ENCODE measurements around the gene ATP11C.

ATP11C gene

DNA sequence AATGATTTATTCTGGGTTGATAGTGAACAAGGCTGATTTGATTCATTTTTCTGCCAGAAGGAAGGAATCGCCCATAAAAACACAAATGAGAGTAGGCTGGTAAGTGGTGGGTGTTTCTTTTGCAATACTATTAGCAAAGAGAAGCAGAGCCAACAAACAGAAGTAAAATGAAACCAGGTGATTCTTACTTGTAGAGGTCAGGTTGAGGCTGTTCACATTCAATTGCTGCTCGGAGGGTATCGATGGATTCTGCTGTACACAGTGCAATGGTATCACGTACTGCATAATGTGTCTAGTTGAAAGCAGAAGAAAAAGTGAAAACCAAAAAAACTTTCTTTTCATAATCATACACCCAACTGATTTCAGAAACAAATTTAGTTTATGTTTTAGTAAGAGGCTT, 130.8 kb downstream of the ATP11C start:
- DNase-seq: no peak

DNA sequence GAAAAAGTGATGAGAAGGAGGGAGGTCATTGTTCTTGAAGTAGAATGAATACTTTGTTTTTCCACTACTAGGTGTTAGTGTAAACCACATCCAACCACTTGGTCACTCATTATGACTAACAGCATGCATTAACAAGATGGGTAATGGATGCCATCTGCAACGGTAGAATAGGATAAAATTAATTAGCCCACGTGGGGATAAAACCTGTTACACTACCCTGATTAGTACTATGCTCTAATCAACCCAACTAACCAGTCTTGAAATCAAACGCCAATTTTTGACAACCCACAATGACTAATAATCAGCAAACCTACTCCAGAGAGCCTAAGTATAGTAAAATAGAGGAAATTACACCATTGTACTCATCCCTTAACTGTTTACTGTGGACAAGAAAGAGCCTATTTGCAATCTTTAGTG, 131.4 kb downstream of the ATP11C start:
- DNase-seq: no peak

DNA sequence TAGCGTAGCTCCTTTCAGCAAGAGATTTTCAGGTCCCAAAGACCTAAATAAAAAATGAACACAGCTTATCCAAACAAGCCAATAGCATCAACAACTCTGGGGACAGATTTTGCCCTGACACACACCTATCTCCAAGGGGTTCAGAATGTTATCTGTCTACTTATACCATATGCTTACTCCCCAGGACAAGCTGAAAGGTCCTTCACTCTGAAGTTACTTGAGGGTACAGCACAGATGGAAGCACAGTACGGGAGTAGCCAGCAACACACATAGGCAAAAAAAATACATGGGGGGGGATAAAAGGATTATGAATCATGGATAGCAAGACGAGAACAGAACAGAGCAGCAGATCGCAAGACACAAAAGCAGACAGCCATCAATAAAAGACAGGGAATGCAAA, 134.2 kb downstream of the ATP11C start:
- no peak for DNase-seq

DNA sequence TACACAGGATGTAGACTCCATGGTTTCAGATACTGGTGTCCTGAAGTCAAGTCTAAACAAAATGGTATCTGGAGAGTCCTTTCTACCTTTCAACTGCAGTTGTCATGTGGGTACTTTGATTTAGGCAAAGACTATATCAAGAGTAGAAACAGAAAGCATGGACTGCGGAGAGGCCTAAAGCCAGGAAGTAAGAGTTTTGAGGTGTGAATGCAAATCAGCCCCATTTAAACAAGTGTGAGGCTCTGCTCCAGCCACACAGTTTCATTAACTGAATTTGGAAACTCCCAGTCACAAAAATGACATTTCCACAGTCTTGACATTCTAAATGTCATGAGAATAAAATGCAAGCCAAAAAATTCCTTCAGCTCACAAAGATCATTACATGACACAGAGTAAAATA, 137.7 kb downstream of the ATP11C start:
- DNase-seq: no peak

DNA sequence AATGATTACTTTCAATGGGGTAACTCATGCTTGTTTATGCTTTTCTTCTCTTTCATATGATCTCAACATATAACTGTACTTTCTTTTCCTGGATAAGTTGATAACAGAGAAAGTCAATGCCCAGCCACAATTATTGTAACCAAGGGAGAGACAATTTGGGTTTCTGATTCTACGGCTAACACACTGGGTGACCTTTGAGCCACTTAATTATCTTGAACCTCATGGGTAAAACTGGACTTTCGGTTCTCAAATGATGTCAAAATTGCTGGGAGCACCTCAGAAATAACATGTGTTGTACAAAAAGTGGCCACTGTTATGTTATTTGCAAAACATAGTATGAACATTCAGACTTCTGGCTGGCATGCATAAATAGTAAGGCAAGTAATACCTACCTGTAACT, 145.3 kb downstream of the ATP11C start:
- DNase-seq: no peak

DNA sequence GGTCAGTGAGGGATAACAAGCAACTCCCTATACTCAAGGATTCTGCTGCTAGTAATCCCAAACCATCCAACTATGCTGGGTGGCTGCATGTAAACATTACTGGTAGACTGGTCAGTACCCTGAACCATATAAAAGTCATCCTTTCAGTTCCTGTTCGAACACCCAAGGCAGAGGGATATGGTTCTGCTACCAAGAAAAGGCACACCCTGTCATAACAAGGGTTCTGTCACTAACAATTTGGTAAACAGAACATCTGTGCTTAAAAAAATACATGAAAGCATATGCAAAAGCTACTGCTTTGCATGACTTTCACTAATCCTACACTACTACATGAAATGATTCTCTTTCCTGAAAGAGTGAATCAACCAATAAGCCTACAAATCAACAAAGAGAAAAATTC, 148.0 kb downstream of the ATP11C start:
- no peak for DNase-seq

DNA sequence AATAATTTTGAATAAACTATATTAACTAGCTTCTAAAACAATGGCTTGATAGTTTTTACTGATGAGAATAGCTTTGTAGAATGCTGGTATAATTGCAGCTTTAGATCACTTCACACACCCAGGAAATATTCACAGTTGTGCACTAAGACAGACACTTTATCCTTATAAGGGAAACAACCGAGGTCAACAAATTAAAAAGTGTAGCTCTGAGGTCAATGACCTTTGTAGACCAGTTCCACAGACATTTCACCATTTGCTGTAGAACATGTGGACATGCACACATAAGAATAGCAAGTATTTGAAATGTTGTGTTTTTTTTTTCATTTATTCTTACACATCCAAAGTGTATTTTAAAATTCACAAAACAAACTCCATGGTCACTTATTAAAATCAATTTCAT, 148.9 kb downstream of the ATP11C start:
- DNase-seq: no peak

DNA sequence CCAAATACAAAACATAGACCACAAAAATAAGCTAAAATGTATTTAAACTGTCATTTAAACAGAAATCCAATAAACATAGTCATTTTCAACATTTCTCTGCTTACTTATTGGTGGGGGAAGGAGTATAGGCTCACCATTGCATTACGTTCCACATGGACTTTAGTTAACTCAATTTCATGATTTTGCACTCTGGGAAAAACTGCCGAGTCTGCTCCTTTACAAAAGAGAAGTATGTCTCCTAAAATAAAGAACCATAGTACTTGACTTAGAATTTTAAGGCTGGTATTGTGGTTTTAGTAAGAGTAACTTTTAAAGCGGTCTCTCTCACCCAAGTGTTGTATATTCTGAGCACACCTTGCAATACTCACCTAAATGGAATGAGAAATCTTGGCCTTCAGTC, 149.8 kb downstream of the ATP11C start:
- DNase-seq: no peak

DNA sequence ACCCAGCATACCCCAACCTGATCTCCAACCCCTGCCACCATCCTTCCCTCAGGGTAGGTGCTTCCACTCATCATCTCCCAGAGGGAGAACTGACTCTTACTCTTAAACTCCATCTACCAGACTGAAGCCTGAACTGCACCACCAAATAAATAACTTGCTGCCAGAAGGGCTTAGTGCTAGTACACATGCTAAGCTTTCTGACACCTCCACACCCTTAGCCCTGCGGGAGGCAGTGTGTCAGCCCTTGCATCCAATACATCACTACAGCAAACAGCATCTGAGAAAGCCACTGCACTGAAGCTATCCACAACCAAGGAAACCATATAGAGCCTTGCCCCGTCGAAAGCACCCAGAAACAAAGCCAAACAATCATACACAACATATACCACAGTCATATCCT, 156.3 kb downstream of the ATP11C start:
- no peak for DNase-seq

DNA sequence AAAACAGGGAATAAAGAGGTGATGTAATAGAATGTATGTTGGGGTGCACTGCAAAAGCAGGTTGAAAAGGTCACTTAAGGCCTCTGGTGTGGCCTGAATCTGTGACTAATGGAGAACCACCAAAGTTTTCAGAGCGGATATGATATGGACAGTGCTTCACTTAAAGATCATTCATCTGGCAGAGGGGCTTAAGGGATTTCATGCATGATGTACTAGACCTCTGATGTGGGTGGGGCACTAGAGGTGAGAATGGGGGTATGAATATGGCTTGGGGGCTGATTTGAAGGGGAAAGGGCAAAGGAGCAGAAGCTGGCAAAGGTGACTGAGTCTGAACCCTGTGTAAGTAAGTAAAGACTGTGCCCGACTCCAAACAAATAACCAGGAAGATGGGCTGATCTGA, 162.5 kb downstream of the ATP11C start:
- no peak for DNase-seq

DNA sequence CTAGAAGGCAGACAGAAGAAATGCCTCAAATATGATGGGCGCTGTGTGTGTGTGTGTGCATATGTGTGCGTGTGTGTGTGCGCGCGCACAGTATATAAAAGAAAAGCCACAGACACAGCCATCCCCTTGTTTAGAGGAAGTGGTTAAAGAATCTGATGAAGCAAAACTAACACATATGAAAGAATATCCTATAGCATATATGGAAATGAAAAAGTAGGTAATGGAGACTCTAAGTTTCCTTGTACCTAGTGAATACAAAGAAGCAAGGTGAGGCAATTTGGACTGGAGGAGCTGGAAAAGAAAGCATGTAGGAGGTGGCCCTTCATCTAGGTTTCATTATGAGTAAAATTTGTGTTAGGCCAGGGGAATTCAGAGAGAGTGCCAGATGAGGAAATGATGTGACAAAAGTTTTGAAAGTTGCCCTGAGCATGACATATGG, 166.3 kb downstream of the ATP11C start:
- DNase-seq: no peak

DNA sequence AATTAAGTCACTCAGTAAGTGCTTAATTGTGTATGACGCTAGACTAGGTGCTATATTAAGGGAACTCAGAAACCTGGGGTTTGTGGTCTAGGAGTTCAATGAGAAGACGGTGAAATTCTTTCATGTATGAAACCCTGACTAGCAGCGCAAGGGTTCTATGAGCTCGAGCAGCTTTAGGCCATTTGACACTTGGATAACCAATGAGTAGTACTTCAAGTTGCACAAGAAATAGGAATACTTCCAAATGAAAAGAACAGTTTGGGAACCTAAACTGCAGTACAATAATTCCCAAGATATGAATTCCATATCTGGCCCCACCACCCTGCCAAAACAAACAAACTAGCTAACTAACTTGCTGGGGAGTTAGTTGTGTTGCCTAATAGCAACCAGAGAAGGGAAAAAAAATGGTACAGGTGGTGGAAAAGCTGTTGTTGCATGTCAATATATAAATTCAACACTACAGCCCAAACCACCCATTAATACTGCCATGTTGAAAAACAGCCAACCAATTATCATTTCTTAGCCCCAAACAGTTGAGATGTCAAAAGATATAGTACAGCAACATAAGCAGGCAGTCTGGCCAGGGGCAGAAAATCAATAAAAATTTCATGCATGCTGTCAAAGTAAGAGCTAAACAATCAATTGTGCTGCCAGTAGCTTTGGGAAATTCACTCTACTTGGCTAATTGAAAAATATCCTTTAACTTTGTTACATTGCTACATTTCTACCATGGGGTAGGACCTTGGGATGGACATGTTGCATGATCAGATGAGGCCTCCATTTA, 170.3 kb downstream of the ATP11C start:
- no peak for DNase-seq

DNA sequence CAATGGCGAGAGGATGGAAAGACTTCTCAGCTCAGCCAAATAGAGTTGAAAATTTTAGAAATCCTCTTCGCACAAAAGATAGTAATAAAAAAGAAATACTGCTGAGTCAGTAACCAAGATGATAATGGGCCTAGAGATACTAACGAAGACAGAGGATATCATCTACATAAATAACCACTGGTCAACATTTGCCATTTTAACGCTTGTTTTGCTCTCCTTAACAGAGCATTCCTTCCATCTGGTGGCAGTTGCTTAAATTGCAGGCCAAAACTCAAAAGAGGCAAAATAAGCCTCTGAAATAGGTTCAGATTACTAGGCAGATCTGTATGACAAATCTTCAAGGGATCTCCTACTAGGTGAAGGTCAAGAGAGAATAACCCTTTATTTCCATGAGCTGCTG, 173.2 kb downstream of the ATP11C start:
- peak; percentile 7 for DNase-seq

DNA sequence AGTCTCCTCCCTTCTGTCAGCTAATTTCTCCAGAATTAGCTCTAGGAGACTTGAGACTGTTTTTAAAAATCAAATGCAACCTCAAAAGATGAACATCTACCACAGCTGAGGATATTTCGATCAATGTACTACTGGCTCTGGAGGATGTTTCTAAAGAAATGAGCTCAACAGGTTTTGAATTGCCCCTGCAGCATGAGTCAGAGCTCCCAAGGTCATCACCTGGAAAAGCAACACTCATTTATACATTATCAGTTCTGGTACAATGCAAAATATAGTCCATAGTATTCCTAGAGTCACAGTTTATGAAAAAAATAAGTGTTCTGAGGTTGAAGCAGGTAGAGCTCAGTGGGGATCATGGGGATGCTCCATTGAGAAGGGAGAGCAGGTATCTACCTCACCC, 174.0 kb downstream of the ATP11C start:
- DNase-seq: no peak

DNA sequence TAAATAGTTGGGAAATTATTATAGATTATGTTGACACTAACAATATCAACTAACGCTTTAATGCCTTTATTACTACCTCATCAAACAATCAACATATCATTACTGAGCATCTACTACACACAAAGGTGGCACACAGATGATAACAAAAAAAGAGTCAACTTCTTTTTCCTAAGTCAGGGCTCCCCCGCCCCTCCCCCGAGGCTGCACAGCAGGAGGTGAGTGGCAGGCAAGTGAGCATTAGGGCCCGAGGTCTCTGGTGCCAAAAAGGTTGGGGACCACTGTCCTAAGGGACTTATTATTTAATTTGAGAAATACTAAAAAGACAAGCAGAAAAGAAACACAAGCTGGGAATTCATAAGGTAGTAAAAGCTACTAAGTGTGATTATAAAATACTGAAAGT, 174.6 kb downstream of the ATP11C start:
- DNase-seq: no peak

DNA sequence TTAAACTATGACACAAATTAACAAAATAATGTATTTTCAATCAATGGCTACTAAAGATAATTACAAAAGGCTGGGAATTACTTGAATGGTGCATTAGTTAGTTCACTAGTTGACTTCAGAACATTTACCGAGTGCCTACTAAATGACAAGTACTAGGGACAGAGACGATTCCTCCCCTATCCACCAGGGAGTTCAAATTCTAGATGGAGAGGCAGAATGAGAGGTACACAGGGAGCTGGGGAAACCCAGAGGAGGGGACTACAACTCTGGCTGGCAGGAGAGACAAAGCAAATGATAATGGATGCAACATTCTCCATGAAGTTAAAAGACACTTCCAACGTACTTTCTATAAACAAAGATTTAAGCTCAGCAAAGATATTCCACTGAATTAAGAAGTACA, 181.8 kb downstream of the ATP11C start:
- peak; percentile 21 for DNase-seq

DNA sequence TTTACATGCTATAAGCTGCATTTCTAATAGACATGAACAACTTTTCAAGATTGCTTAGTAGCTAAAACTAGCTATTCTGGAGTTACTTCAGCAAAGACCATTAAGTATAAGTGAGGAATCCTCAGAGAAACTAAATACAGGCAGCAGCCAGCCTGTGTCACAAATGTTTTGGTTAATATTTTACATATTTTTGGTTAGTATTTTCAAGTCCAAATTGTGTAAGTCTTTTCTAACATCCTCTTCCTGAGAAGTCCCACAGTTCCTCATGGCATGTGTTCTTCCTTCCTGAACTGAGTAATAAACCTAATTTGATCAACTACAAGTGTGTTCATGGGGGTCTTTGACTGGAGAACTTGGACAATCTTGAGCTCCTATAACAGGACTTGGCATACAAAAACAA, 182.5 kb downstream of the ATP11C start:
- no peak for DNase-seq

DNA sequence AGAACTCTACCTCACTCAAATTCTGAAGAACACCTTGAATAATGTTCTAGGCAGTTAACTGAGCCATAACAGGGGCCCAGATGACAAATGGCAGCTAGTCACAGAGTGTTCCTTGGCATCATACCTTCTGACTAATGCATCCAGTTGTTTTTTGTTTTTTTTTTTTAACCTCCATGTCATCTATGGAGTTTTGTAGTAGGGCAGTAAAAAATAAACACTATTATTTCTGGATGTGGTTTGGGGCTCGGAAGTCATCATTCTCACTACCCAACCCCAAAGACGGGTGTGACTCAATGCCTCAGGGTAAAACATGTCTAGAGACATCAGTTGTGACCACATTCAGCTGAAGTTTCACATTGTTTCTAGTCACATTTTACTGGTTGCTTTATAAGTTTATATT, 193.7 kb downstream of the ATP11C start:
- no peak for DNase-seq

DNA sequence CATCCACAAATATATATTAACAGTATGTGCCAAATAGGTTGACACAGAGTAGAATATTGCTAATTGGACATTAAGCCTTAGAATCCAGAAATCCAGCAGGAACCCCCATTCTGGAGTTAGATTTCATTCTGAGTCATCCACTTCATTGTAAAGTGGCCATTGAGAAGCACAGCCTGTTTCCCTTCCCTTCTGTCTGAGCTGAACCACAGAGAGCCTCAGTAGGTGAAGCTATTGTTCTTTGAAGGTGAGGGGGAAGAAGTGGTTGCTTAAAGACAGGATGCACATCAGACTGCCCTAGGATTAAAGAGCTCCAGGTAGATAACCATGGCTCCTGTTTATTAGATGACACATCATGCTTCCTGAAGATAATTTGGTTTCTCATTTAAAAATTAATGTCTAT, 194.3 kb downstream of the ATP11C start:
- DNase-seq: peak; percentile 56

DNA sequence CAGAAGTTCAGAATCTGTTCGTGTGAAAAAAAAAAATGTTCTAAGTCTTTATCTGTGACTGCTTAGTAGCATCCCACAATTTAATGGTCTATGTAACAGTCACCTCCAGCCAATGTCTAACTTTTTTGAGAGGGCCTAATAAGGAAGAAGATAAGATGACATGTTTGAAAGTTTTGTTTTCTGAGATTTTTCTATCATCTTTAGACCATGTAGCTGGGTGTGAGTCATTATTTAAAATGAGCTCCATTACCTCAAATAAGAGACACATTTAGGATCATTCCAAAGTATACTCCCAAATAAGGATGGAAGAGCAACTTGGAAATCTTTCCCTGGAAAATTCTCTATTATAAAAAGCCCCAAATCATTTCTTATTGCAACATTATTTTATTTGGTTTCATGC, 196.7 kb downstream of the ATP11C start:
- no peak for DNase-seq

DNA sequence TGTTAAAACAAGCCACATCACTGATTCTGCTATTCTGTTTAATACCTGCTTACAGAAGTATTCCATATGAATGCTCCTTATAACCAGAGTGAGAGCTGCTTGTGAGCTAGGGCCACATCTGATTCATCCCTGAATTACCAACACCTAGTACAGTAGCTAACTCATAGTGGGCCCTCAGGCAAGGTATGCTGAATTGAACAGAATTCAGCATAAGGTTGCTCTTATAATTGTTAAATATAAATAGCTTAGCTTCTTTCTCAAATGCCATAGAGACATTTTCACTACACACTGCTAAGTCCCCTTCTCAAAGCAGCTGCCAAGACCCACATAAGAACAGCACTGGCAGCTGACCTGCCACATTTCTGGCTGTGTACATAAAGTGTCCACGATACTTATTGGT, 197.9 kb downstream of the ATP11C start:
- no peak for DNase-seq

DNA sequence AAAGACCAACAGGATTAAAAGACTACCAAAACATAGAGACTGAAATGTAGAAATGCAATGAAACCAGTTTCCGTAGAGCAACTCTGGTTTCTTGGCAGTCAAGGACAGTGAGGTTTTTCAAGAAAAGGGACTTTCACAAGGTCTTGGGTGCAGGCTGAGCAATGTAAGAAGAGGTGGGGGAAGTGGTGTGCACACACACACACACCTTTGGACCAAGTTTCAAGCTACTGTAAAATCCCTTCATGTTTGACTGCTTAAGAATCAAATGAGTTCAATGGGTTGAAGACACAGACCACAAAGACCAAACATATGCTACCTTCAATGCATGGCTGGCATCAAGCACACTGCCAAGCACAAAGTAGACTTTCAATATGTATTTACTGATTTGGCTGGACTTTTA, 207.1 kb downstream of the ATP11C start:
- DNase-seq: no peak

DNA sequence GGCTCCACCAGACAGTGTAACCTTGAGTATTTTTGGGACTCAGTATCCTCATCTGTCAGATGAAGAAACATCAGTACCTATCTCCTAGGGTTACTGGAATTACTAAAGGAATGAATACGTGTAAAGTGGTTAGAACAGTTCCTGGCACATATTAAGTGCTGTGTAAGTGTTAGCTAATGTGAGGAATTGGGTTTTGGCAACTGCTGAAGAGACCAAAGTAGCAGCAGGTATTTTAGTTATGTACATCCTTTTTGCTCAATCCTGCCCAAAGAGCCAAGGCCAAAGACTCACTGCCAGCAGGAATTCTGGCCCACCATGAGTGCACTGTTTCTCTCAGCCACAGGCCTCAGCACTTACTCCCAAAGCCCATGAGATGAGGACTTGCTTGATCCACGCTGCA, 208.2 kb downstream of the ATP11C start:
- DNase-seq: no peak

DNA sequence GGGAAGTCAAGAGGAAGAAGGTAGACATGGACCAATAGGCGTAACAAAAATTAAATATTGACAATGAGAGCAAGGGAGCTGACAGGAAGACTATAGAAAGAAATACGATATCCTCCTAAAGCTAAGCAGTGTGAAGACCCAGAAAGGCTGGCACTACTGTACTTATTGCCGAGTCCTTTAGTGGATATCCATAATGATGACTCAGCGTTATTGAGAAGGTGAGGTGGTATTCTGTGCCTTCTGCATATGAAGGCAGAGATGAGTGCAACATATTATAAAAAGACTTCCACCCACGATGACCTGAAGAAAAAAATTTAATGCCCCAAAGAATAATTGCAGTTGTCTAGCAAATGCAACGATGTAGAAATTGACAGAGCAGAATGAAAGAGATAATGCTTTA, 211.9 kb downstream of the ATP11C start:
- DNase-seq: peak; percentile 3

DNA sequence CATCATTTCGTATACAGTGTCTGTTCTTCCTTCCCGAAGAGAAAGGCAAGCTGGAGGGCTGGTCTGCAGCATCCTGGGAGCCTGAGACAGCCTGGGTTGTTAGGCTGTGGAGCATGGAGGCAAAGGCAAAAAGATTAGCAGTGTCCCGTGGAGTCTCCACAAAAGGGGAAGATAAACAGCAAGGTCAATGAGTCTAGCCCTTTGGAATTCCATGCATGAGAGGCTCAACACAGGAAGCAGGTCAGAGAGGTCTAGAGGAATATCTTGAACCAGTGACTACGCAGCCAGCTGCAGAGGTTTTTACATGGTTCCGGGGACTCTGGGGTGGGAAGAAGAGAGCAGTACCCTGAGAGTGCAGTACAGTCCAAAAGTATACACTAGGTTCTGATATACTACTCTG, 212.7 kb downstream of the ATP11C start:
- DNase-seq: no peak

DNA sequence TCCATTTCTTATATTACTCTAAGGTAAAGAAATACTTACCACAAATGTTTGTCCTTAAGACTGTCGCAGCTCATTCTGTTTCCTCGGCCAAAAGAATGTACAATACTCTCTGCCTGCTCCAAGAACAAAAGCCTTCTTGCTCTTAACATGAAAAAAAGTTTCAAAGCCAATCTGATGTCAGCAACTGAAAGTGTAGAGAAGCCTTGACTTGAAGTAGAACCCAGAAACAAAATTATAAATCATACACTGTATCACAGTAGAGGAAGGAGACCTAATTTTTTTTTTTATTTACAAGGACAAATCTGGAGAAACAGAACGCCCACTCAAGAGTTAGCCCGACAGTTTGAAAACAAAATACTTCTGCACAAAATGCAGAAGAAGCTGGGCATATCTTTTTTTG, 224.8 kb downstream of the ATP11C start, which contains the start of gene MCF2:
MCF2 (minus strand) TSS at position 101 of the 400 bp plus-strand sequence. CDS start 56,423 bp downstream, outside the sequence.
- DNase-seq: no peak
